ENCODE results near the gene FFAR4.
"Not testable (repeated sequence)": the region's sequence is repeated elsewhere in the genome, so short reads cannot be mapped to it uniquely, and the experiment has no call there.

The FFAR4 gene

DNA sequence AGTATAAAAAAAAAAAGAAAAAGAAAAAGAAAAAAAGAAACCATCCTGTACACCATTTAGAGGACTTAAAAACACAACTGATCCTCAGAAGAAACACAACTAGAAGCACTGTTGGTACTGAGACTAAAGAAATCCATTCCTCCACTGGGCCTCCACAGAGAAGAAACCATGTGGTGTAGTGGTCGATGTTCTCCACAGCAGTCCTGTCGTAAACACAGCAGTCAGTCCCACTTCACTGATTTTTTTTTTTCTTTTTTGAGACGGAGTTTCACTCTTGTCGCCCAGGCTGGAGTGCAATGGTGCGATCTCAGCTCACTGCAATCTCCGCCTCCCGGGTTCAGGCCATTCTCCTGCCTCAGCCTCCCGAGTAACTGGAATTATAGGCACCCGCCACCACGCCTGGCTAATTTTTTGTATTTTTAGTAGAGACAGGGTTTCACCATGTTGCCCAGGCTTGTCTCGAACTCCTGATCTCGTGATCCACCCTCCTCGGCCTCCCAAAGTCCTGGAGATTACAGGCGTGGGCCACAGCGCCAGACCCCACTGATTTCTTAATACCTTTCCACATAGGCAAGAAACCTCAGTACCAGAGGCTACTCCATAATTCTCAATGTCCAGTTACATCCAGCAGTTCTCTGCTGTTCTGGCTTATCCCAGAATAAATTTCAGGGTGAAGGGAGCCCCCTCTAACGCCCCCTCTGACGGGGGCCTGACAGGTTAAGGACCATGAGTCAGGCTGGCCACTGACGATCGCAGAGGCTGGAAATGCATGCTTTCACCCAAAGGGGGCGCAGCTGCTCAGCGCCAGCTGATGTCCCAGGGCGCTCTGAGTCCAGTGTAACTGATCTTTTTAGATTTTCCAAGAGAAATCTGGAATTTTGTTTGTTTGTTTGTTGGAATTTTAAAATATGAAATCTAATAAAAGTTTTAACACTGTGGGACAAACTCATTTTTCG lies 24.8 kb upstream of the FFAR4 start:
- H3K4me3 ChIP-seq (replicated peaks; ENCODE audit: insufficient read depth, low read length), result no peak overlapping the region
- DNase-seq (ENCODE audit: low read depth in 1 of 2, low spot score in 1 of 2), result no peak

DNA sequence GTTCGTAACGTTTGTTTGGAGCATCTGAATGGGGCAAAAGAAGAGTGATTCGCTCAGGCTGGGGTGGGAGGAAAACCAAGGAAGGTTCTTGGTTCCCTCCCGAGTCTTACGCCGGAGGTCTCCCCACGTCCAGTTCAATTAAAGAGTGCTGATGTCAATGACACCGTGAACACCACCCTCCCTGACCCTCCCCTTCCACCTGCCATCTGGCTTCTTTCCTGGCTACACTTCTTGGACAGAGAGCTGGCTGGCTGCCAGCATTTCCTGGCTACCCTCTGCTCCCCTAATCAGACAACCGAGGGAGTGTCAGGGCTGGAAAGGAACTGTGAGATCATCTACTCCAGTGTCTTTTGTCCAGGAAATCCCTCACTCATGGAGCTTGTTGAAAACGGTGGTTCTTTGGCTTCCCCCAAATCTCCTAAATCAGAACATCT lies 24.1 kb upstream of the FFAR4 start:
- DNase-seq (ENCODE audit: low read depth in 1 of 2, low spot score in 1 of 2), result no peak
- no peak for TF ChIP-seq SPI1 (IDR thresholded peaks at IDR 0.05; ENCODE audit: borderline replicate concordance, low read depth)
- TF ChIP-seq, protein P1, sequence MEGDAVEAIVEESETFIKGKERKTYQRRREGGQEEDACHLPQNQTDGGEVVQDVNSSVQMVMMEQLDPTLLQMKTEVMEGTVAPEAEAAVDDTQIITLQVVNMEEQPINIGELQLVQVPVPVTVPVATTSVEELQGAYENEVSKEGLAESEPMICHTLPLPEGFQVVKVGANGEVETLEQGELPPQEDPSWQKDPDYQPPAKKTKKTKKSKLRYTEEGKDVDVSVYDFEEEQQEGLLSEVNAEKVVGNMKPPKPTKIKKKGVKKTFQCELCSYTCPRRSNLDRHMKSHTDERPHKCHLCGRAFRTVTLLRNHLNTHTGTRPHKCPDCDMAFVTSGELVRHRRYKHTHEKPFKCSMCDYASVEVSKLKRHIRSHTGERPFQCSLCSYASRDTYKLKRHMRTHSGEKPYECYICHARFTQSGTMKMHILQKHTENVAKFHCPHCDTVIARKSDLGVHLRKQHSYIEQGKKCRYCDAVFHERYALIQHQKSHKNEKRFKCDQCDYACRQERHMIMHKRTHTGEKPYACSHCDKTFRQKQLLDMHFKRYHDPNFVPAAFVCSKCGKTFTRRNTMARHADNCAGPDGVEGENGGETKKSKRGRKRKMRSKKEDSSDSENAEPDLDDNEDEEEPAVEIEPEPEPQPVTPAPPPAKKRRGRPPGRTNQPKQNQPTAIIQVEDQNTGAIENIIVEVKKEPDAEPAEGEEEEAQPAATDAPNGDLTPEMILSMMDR (IDR thresholded peaks at IDR 0.05; ENCODE audit: insufficient read depth, low read length), result no peak
- no peak for TF ChIP-seq POLR2AphosphoS5 (IDR thresholded peaks at IDR 0.05; ENCODE audit: low read depth)
- no peak overlapping the region for H3K27ac ChIP-seq (replicated peaks)
- no peak overlapping the region for H3K4me3 ChIP-seq (replicated peaks; ENCODE audit: insufficient read depth, low read length)
- H3K27me3 ChIP-seq (ENCODE audit: insufficient read depth, poor library complexity, severe bottlenecking), result peaks cover 2% of the 10 kb centered on the region

More for the DNA sequence above, 24.8 kb upstream of the FFAR4 start:
- TF ChIP-seq POLR2AphosphoS5 (IDR thresholded peaks at IDR 0.05; ENCODE audit: low read depth) (no peak), SPI1 (IDR thresholded peaks at IDR 0.05; ENCODE audit: borderline replicate concordance, low read depth) (no peak)
- TF ChIP-seq, protein P1 (IDR thresholded peaks at IDR 0.05; ENCODE audit: insufficient read depth, low read length), result peak; percentile 30
- TF ChIP-seq, protein P2, sequence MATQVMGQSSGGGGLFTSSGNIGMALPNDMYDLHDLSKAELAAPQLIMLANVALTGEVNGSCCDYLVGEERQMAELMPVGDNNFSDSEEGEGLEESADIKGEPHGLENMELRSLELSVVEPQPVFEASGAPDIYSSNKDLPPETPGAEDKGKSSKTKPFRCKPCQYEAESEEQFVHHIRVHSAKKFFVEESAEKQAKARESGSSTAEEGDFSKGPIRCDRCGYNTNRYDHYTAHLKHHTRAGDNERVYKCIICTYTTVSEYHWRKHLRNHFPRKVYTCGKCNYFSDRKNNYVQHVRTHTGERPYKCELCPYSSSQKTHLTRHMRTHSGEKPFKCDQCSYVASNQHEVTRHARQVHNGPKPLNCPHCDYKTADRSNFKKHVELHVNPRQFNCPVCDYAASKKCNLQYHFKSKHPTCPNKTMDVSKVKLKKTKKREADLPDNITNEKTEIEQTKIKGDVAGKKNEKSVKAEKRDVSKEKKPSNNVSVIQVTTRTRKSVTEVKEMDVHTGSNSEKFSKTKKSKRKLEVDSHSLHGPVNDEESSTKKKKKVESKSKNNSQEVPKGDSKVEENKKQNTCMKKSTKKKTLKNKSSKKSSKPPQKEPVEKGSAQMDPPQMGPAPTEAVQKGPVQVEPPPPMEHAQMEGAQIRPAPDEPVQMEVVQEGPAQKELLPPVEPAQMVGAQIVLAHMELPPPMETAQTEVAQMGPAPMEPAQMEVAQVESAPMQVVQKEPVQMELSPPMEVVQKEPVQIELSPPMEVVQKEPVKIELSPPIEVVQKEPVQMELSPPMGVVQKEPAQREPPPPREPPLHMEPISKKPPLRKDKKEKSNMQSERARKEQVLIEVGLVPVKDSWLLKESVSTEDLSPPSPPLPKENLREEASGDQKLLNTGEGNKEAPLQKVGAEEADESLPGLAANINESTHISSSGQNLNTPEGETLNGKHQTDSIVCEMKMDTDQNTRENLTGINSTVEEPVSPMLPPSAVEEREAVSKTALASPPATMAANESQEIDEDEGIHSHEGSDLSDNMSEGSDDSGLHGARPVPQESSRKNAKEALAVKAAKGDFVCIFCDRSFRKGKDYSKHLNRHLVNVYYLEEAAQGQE (IDR thresholded peaks at IDR 0.05; ENCODE audit: insufficient replicate concordance, low read depth), result no peak
- Histone ChIP-seq H3K27me3 (ENCODE audit: insufficient read depth, poor library complexity, severe bottlenecking) (peaks cover 2% of the 10 kb centered on the region), H3K27ac (replicated peaks) (no peak overlapping the region)

DNA sequence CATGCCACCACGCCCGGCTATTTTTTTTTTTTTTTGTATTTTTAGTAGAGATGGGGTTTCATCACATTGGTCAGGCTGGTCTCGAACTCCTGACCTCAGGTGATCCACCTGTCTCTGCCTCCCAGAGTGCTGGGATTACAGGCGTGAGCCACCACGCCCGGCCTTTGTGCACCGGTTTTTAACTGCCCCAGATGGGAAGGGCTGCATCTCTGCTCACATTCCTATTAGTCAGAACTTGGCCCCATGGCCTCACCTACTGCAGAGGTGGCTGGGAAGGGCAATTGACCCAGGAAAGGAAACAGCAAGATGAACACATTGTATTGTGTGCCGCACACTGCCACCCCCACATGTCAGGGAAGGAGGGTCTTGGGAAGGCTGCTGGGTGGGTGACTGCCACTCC lies 19.5 kb upstream of the FFAR4 start:
- H3K27ac ChIP-seq (replicated peaks); H3K4me3 ChIP-seq (replicated peaks; ENCODE audit: insufficient read depth, low read length); H3K27me3 ChIP-seq (ENCODE audit: insufficient read depth, poor library complexity, severe bottlenecking); DNase-seq (ENCODE audit: low read depth in 1 of 2, low spot score in 1 of 2): not testable (repeated sequence)

DNA sequence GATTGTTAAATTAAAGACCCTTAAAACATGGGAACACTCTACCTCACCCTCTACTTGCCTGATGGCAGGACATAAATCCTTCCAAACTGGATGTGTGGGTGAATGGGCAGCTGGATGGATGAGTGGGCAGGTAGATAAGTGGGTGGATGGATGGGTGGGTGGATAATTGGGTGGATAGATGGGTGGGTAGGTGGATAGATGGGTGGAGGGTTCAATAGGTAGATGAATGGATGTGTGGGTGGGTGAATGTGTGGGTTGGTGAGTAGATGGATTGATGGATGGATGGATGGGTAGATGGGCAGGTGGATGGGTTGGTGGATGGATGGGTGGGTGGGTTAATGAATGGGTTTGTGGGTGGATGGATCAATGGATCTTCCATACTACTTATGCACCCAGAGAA lies 18.9 kb upstream of the FFAR4 start:
- Histone ChIP-seq H3K27ac (replicated peaks) (no peak overlapping the region), H3K4me3 (replicated peaks; ENCODE audit: insufficient read depth, low read length) (no peak overlapping the region), H3K27me3 (ENCODE audit: insufficient read depth, poor library complexity, severe bottlenecking) (peaks cover 2% of the 10 kb centered on the region)
- DNase-seq (ENCODE audit: low read depth in 1 of 2, low spot score in 1 of 2), result no peak
- TF ChIP-seq, protein P1 (IDR thresholded peaks at IDR 0.05; ENCODE audit: insufficient read depth, low read length), result no peak
- TF ChIP-seq POLR2AphosphoS5 (IDR thresholded peaks at IDR 0.05; ENCODE audit: low read depth), result no peak
- TF ChIP-seq GABPA (IDR thresholded peaks at IDR 0.05; ENCODE audit: low read depth), result no peak
- TF ChIP-seq SPI1 (IDR thresholded peaks at IDR 0.05; ENCODE audit: borderline replicate concordance, low read depth), result no peak
- TF ChIP-seq, protein P2 (IDR thresholded peaks at IDR 0.05; ENCODE audit: insufficient replicate concordance, low read depth), result no peak
